Posterior cingulate gyrus (tissue), 11 donors: ENCODE data around the gene SRRM3.
"Not testable (repeated sequence)": the region's sequence is repeated elsewhere in the genome, so short reads cannot be mapped to it uniquely, and the experiment has no call there.

ENCODE experiments used
- DNase-seq, 10 donors: peaks; one replicate each; pipeline versions ENCODE4 v3.0.0 to v3.0.0-alpha.2; 2020 to 2021; ENCODE audit warnings: mixed read lengths in 3 of 10
- intact Hi-C: fragments of 100-400 bp; cut with DNase I; formaldehyde crosslinking; loops from one replicate; pipeline ENCODE4 v1.15.1; 2023

Gene SRRM3

GRCh38 chr7:76259124-76260093, 57.7 kb downstream of the SRRM3 start:
- DNase-seq: no peak
- intact Hi-C loops: no loop called here

DNA sequence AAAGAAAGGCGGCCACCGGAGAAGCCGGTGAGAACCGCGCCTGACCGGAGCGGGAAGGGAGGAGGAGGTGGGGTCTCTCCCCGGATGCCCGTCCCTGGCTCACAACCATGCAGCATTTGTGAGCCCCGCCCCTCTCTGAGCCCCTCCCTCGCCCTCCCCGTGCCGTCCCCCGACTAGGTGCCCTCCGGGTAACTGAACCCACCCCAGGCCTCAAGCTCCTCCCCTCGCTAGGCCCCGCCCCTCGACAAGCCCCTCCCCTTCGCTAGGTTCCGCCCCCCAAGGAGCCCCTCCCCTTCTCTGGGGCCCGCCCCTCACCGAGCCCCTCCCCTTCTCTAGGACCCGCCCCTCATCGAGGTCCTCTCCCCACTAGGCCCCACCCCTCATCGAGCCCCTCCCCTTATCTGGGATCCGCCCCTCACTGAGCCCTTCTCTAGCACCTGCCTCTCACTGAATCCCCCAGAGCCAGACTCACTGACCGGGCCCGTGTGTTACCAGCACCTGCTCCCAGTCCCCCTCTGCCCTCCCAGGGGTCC, 58.5 kb downstream of the SRRM3 start:
- intact Hi-C loops: no loop called here
- DNase-seq: no peak

GRCh38 chr7:76261329-76261728, 59.6 kb downstream of the SRRM3 start:
- no peak for DNase-seq
- intact Hi-C loops: no loop called here

DNA sequence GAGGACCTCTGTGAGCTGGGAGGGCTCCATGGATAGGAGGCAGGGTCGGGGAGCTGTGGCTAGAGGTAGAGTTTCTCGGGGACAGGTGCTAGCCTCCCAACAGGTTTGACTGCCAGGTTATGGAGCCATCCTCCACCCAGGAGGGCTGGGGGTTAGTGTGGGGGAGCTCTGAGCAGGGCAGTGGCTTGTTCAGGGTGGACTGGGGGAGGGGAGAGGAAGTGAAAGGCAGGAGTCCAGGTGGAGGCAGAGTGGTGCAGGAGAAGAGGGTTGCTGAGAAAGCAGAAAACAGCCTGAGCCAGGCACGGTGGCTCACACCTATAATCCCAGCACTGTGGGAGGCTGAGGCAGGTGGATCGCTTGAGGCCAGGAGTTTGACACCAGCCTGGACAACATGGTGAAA, 60.2 kb downstream of the SRRM3 start:
- DNase-seq: no peak
- intact Hi-C loops: no loop called here

DNA sequence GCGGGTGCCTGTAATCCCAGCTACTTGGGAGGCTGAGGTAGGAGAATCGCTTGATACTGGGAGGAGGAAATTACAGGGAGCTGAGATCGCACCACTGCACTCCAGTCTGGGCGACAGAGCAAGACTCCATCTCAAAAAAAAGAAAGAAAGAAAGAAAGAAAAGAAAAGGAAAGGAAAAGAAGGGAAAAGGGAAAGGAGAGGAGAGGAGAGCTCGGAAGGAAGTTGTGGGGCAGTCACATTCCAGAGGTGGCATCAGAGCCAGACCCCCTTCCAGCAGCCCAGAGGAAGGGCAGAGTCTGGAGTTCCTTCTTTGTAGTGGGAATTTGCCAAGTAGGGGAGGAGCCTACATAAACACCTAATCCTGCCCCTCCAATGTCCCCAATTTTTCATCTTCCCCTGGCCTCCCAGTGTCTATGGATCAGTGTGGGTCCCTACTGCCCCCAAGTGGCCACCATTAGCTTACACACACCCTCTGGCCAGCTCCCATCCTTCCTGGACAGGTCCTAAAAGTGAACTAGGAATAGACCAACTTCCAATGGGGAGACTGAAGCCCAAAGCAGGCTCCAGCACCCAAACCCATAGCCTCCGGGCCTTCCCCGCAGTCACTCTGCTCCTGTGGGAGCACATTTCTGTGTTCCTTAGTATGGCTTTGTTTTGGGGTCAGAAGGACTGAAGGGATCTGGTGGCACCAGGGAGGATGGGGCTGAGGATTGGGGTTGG, 61.1 kb downstream of the SRRM3 start:
- intact Hi-C loops: loop anchor here (1.0 kb wide), 1 partner anchor 85 kb away; no protein-coding TSS in a partner anchor
- DNase-seq: peak in 7 of 10 donors; percentile 54 to 94 (median 71)

DNA sequence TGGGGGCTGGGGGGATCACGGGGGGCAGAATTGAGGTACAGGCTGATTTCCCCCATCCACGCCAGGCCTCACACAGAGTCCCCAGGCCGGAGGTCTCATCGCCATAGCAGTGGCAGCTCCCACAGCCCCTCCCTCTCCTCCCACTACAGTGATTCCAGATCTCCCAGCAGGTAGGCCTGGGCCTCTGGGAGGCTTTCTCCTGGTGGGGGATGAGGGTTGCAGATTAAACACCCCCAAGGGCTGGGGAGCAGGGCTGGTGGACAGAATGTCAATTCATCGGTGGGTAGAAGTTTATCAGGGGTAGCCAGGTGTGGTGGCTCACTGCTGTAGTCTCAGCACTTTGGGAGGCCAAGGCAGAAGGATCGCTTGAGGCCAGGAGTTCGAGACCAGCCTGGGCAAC, 63.6 kb downstream of the SRRM3 start:
- intact Hi-C loops: no loop called here
- no peak for DNase-seq

- DNase-seq: no peak
Measured at GRCh38 chr7:76267107-76267893, 65.6 kb downstream of the SRRM3 start.

GRCh38 chr7:76267894-76268183, 66.1 kb downstream of the SRRM3 start:
- intact Hi-C loops: no loop called here
- no peak for DNase-seq

More at GRCh38 chr7:76267107-76267893, 65.6 kb downstream of the SRRM3 start:
- intact Hi-C loops: no loop called here

DNA sequence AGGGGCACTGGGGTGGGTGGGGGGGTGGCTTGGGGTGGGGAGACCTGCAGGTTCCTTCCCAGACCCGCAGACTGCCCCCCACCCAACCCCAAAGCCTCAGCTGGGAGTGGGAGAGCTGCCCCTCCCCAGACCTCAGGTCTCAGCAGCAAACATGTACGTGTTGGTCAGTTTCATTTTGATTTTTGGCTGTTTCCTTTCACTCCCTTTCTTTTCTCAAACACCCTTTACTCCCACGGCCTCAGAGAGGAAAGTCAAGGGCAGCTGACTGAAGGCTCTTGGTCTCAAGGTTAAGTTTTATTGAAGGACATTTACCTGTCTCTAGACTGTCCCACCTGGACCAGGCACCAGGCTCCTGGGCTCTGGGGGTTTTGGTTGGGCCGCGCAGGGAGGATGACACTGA, 66.7 kb downstream of the SRRM3 start:
- no peak for DNase-seq
- intact Hi-C loops: no loop called here

- intact Hi-C loops: no loop called here
Measured at GRCh38 chr7:76269895-76270294, 68.2 kb downstream of the SRRM3 start.

DNA sequence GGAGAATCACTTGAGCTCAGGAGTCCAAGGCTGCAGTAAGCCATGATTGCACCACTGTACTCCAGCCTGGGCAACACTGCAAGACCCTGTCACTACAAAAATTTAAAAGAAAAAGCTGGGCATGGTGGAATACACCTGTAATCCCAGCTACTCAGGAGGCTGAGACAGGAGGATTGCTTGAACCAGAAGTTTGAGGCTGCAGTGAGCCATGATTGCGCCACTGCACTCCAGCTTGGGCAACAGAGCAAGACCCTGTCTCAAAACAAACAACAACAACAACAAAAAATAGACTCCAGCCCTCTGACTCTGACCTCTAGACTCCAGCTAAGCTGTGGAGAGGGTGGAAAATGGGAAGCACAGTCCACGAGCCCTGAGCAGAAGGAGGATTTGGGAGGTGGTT, 69.7 kb downstream of the SRRM3 start:
- intact Hi-C loops: not testable (repeated sequence)

More at GRCh38 chr7:76269895-76270294, 68.2 kb downstream of the SRRM3 start:
- peak in 7 of 10 donors; percentile 28 to 94 (median 46) for DNase-seq

DNA sequence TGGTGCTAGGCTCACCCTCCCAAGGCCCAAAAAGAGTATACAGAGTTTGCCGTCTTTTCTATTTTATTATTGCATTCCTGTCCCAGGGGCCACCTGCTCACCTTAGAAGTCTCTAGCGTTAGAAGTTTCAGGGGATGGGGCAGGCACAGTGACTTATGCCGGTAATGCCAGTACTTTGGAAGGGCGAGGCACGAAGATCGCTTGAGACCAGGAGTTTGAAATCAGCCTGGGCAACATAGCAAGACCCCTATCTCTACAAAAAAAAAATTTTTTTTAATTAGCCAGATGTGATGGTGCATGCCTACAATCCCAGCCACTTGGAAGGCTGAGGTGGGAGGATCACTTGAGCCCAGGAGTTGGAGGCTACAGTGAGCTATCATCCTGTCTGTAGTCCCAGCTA, 70.4 kb downstream of the SRRM3 start:
- intact Hi-C loops: no loop called here
- no peak for DNase-seq

More for the DNA sequence above, 69.7 kb downstream of the SRRM3 start:
- DNase-seq: not testable (repeated sequence)

- intact Hi-C loops: no loop called here
- DNase-seq: no peak
Measured at GRCh38 chr7:76272851-76273497, 71.3 kb downstream of the SRRM3 start.

DNA sequence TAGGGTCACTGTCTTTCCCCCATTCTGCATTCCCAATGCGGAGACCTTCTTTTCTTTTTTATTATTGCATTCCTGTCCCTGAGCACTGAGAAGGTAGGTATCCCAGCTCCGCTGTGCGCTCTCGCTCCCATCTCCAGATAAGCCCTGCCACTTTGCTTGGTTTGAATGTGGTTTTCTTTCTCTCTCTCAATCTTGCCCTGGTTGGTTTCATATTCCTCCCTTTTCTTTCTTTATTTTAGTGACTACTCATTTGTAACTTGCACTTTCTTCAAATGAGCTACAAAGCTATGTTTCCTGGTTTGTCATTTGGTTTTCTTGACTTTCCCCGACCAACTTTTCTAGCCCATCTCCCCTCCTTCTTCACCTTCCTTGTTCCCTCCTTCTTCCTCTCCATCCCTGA, 71.8 kb downstream of the SRRM3 start:
- intact Hi-C loops: no loop called here
- DNase-seq: no peak

GRCh38 chr7:76278540-76278939, 76.8 kb downstream of the SRRM3 start:
- no peak for DNase-seq
- intact Hi-C loops: no loop called here

DNA sequence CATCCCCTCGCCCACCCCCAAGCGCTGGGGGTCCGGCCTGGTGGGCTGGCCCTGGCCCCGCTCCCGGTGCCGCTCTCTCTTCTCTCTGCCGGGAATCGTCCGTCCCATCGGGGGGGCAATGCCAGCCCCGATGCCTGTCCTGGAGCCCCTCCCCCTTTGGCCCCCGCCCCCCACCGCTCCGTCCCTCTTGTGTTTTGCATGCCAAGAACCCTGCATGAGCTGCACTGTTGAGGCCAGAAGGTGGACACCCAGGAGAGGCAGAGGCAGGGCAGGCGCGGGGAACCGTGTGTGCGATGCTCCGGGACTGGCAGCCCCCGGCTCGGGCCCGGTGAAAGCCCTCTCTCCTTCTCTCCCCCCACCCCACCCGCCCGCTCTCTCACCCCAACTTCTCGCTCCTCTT, 78.7 kb downstream of the SRRM3 start:
- no peak for DNase-seq

DNA sequence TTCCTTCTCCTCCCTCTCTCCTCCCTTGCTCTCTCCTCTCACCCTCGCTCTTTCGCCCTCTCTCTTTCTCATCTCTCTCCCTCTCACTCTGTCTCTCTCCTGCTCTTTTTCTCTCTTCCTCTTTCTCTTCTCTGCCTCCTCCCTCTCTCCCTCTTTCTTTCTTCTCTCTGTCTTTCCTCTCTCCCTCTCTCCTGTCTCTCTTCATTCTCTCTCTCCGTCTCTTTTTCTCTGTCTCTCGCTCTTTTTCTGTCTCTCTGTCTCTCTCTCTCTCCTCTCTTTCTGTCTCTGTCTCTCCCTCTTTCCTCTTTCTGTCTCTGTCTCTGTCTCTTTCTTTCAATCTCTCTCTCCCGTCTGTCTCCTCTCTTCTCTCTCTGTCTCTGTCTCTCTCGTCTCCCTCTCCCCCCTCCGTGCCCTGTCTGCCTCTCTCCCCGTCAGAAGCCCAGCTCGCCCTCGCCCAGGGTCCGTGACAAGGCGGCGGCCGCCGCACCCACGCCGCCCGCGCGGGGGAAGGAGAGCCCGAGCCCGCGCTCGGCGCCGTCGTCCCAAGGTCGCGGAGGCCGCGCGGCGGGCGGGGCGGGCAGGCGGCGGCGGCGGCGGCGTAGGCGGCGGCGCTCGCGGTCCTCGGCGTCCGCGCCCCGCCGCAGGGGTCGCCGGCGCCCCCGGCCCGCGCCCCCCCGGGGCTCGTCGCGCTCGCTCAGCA, 79.5 kb downstream of the SRRM3 start:
- no peak for DNase-seq
- intact Hi-C loops: no loop called here

More for the DNA sequence above, 78.7 kb downstream of the SRRM3 start:
- intact Hi-C loops: no loop called here

GRCh38 chr7:76281706-76282343, 80.1 kb downstream of the SRRM3 start:
- intact Hi-C loops: no loop called here
- DNase-seq: no peak
